ENCODE data around the gene CENPV. TPM values are rescaled to one million over a fixed set of nuclear protein-coding genes. Genes with fewer than 3 reads are reported as not detected.

The CENPV gene
- total and polyA plus RNA-seq, 10 donors: 5.1 to 24.5 (median 10.8) TPM

DNA sequence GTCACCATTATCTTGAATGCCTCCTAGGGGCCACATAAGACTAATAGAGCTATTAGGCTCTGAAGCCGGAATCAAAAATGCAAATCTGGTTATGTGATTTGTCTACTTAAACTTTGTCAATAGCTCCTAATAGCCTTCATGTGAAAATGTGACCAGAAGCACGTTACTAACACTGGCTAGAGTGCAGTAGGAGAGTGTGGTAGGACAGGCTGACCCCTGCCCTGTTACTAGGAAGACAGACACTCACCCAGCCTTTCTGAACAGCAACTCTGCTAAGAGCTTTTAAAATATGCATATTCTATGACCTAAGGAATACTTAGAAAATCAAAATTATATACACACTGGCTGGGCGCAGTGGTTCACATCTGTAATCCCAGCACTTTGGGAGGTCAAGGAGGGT is 26.3 kb downstream of the CENPV start:
- intact Hi-C loops (cut with DNase I; ENCODE audit: low total_unique reads): no loop called here
- no peak for DNase-seq

DNA sequence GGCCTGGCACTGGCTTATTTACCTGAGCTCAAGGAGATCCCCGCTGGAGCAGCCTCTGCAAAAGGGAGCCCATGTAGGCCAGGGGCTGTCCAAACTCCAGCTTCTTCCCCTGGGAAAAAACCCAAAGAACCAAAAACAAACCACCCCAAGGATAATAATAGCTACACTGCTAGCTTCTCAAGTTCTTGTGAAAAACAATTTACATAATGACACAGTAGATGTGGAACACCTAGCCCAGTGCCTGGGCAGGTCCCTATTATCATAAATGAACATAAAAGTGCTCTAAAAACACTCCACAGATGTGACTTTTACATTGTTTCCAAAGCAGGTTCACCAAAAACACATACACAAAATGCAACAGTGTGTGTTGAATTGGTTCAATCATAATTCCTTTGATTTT is 27.3 kb downstream of the CENPV start:
- H3K4me3 ChIP-seq: no peak overlapping the region
- DNase-seq: no peak
- H3K9me3 ChIP-seq: no peaks in the 10 kb centered on the region
- no peak overlapping the region for H3K27ac ChIP-seq
- no peaks in the 10 kb centered on the region for H3K4me1 ChIP-seq
- 80 to 100% (median 95%) methylated on average over 1 of the region's 1 CpG for WGBS, 5 donors
- TF ChIP-seq POLR2AphosphoS5 (IDR thresholded peaks at IDR 0.05) (no peak), POLR2A (IDR thresholded peaks at IDR 0.05) (no peak)
- TF ChIP-seq, protein P1, sequence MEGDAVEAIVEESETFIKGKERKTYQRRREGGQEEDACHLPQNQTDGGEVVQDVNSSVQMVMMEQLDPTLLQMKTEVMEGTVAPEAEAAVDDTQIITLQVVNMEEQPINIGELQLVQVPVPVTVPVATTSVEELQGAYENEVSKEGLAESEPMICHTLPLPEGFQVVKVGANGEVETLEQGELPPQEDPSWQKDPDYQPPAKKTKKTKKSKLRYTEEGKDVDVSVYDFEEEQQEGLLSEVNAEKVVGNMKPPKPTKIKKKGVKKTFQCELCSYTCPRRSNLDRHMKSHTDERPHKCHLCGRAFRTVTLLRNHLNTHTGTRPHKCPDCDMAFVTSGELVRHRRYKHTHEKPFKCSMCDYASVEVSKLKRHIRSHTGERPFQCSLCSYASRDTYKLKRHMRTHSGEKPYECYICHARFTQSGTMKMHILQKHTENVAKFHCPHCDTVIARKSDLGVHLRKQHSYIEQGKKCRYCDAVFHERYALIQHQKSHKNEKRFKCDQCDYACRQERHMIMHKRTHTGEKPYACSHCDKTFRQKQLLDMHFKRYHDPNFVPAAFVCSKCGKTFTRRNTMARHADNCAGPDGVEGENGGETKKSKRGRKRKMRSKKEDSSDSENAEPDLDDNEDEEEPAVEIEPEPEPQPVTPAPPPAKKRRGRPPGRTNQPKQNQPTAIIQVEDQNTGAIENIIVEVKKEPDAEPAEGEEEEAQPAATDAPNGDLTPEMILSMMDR (IDR thresholded peaks at IDR 0.05 in 8 of 11, conservative IDR thresholded peaks at IDR 0.05 in 3 of 11): no peak
- H3K36me3 ChIP-seq: peaks cover 0 to 68% (median 18%) of the 10 kb centered on the region in 6 donors
- H3K27me3 ChIP-seq (replicated peaks in 1 of 7): no peaks in the 10 kb centered on the region
- intact Hi-C loops (cut with DNase I; ENCODE audit: low total_unique reads): no loop called here

More for the DNA sequence above, 26.3 kb downstream of the CENPV start:
- no peaks in the 10 kb centered on the region for H3K9me3 ChIP-seq
- peaks cover 0 to 60% (median 17%) of the 10 kb centered on the region in 6 donors for H3K36me3 ChIP-seq
- H3K4me3 ChIP-seq: no peak overlapping the region
- no peaks in the 10 kb centered on the region for H3K4me1 ChIP-seq
- H3K27me3 ChIP-seq (replicated peaks in 1 of 7): no peaks in the 10 kb centered on the region
- TF ChIP-seq POLR2AphosphoS5 (IDR thresholded peaks at IDR 0.05) (no peak), POLR2A (IDR thresholded peaks at IDR 0.05) (no peak)
- TF ChIP-seq, protein P1 (IDR thresholded peaks at IDR 0.05 in 8 of 11, conservative IDR thresholded peaks at IDR 0.05 in 3 of 11): no peak
- no peak overlapping the region for H3K27ac ChIP-seq
- 86 to 96% (median 94%) methylated on average over 3 of the region's 3 CpGs for WGBS, 5 donors

DNA sequence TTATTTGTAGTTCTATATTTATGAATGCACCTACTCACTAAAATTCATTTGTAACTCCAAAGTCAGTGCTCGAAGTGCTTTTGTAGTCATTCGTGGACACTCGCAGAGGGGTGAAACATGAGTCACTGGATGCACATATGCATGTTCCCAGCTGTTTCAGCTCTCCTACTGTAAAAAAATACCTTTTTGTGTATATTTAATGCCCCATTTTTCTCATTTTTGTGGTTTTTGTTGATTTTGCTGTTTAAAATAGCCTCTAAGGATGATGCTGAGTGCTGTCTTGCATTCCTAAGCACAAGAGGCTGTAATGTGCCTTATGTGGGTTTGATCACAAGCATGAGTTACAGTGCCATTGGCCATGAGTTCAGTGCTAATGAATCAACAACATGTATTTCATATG is 30.6 kb downstream of the CENPV start:
- no peaks in the 10 kb centered on the region for H3K9me3 ChIP-seq
- peaks cover 0 to 88% (median 19%) of the 10 kb centered on the region in 6 donors for H3K36me3 ChIP-seq
- no peak overlapping the region for H3K27ac ChIP-seq
- no peaks in the 10 kb centered on the region for H3K27me3 ChIP-seq (replicated peaks in 1 of 7)
- 92 to 98% (median 96%) methylated on average over 3 of the region's 3 CpGs for WGBS, 5 donors
- no peak for DNase-seq
- no peak overlapping the region for H3K4me3 ChIP-seq
- intact Hi-C loops (cut with DNase I; ENCODE audit: low total_unique reads): no loop called here
- TF ChIP-seq, protein P1 (IDR thresholded peaks at IDR 0.05 in 8 of 11, conservative IDR thresholded peaks at IDR 0.05 in 3 of 11): no peak
- no peak for TF ChIP-seq POLR2A (IDR thresholded peaks at IDR 0.05)
- TF ChIP-seq POLR2AphosphoS5 (IDR thresholded peaks at IDR 0.05): no peak
- H3K4me1 ChIP-seq: no peaks in the 10 kb centered on the region

DNA sequence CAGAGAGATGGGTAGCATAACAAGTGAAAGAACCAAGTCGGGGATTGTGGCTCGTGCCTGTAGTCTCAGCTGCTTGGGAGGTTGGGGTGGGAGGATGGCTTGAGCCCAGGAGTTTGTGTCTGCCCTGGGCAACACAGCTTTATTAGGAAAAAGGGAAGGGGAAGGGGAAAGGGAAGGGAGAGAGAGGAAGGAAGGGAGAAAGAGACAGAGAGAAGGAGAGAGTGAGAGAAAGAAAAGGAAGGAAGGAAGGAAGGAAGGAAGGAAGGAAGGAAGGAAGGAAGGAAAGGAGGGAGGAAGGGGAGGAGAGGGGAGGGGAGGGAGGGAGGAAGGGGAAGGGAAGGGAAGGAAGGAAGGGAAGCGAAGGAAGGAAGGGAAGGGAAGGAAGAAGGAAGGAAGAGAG is 33.3 kb downstream of the CENPV start:
- intact Hi-C loops (cut with DNase I; ENCODE audit: low total_unique reads): no loop called here
- 60 to 88% (median 84%) methylated on average over 2 to 3 of the region's 3 CpGs for WGBS, 5 donors
- Histone ChIP-seq H3K27ac (no peak overlapping the region), H3K27me3 (replicated peaks in 1 of 7) (no peaks in the 10 kb centered on the region), H3K4me1 (no peaks in the 10 kb centered on the region), H3K4me3 (no peak overlapping the region), H3K36me3 (peaks cover 0 to 84% (median 8%) of the 10 kb centered on the region in 6 donors), H3K9me3 (no peaks in the 10 kb centered on the region)
- no peak for DNase-seq
- TF ChIP-seq POLR2AphosphoS5 (IDR thresholded peaks at IDR 0.05): no peak
- TF ChIP-seq, protein P1 (IDR thresholded peaks at IDR 0.05 in 8 of 11, conservative IDR thresholded peaks at IDR 0.05 in 3 of 11): no peak
